SJCRH30 (cell line): Measurements from ENCODE around the gene LTBP1. TPM values are rescaled to one million over a fixed set of nuclear protein-coding genes. Genes with fewer than 3 reads are reported as not detected.

Experiments
- DNase-seq, 2 experiments: peaks; one replicate each; pipeline ENCODE4 v3.0.0-alpha.2; 2015 to 2020
- H3K27ac ChIP-seq: fragments of 250-450 bp; sonication (Bioruptor Pico); 2 replicates; pipeline ENCODE4 v1.5.1; 2020; ENCODE audit warnings: mild to moderate bottlenecking, moderate library complexity
- H3K27me3 ChIP-seq: fragments of 250-450 bp; sonication (Bioruptor Pico); 2 replicates; pipeline ENCODE4 v1.5.1; 2020; ENCODE audit warnings: mild to moderate bottlenecking, moderate library complexity
- H3K36me3 ChIP-seq: fragments of 250-450 bp; sonication (Bioruptor Pico); 2 replicates; pipeline ENCODE4 v1.5.1; 2020; ENCODE audit warnings: mild to moderate bottlenecking, moderate library complexity
- H3K4me1 ChIP-seq: fragments of 250-450 bp; sonication (Bioruptor Pico); 2 replicates; pipeline ENCODE4 v1.5.1; 2020; ENCODE audit warnings: mild to moderate bottlenecking, moderate library complexity
- H3K4me3 ChIP-seq: fragments of 250-450 bp; sonication (Bioruptor Pico); 2 replicates; pipeline ENCODE4 v1.5.1; 2020; ENCODE audit warnings: mild to moderate bottlenecking, moderate library complexity
- H3K9me3 ChIP-seq: fragments of 250-450 bp; sonication (Bioruptor Pico); replicated peaks from 2 replicates; pipeline ENCODE4 v1.5.1; 2020; ENCODE audit warnings: mild to moderate bottlenecking, moderate library complexity
- total RNA-seq: library from RNA; depleted of rRNA; stranded (reverse); fragments of >200 nt; shearing (Covaris generic); gene quantifications from 2 replicates; pipeline ENCODE4 v1.2.3, GENCODE V29; 2014

Gene LTBP1
- total RNA-seq, 1 experiment from 2014 or later = 63.1 TPM

DNA sequence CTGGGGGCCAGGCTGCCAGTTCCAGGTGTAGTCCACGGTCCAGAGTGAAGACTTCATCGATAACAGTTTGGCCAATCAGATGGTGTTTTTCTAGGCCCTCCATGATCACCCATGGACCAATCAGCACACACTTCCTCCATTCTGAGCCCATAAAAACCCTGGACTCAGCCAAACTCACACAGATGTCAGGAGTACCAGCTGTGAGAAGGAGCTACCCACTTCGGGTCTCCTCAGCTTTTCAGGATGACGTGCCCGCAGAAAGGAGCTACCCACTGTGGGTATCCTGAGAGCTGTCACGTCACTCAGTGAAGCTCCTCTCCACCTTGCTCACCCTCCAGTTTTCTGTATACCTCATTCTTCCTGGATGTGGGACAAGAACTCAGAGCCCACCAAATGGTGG is 319.7 kb downstream of the LTBP1 start:
- Histone ChIP-seq H3K27me3 (no peaks in the 10 kb centered on the region), H3K36me3 (peaks cover 20% of the 10 kb centered on the region), H3K9me3 (no peaks in the 10 kb centered on the region), H3K27ac (no peak overlapping the region), H3K4me1 (no peaks in the 10 kb centered on the region), H3K4me3 (no peak overlapping the region)
- DNase-seq = no peak

GRCh38 chr2:33267043-33267442 is 320.3 kb downstream of the LTBP1 start:
- Histone ChIP-seq H3K4me1 (no peaks in the 10 kb centered on the region), H3K4me3 (no peak overlapping the region), H3K36me3 (peaks cover 20% of the 10 kb centered on the region), H3K27ac (no peak overlapping the region), H3K9me3 (no peaks in the 10 kb centered on the region), H3K27me3 (no peaks in the 10 kb centered on the region)
- DNase-seq = no peak

DNA sequence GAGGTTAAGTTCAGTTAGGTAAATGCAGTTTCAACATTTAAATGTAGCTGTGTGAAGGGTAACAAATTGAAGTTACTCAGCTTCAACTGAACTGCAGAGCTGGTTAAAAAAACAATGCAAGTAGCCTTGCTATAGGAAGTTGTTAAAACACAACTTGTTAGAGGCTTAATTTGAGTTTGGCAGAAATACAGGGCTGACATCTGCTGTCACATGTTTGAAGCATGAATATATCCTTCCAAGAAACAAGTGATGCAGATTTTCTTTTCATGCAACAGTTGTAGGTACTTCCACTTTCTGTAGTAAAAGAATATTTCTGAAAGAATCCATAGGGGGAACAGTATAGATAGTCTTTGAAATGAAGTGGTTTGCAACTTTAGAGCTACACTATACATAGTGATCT is 321.0 kb downstream of the LTBP1 start:
- no peak for DNase-seq
- H3K27ac ChIP-seq = no peak overlapping the region
- no peaks in the 10 kb centered on the region for H3K4me1 ChIP-seq
- peaks cover 20% of the 10 kb centered on the region for H3K36me3 ChIP-seq
- no peaks in the 10 kb centered on the region for H3K27me3 ChIP-seq
- H3K9me3 ChIP-seq = no peaks in the 10 kb centered on the region
- no peak overlapping the region for H3K4me3 ChIP-seq

DNA sequence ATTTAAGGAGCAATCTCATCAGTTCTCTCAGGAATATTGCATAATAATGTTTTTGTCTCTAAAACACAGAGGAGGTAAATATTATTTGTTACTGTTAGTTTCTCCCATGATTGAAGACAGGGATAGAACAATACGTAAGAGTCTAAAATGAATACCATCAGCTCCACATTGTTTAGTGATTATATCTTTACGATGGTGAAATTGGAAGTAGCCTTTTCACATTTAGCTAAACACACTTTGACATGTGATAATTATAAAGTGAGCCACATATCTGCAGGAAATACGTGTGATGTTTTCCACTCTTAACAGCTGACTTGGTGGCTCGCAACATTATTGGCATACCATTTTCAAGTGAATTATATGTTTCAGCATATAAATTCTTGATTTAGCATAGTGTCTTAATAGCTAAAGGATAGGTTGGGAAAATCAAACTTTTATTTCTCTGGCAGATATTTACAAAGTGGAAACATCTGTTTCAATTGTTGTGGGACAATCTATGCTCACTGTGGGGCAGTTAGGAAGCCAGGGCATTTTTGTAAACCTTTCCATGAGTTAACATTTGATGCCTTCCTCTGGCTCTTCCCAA is 321.6 kb downstream of the LTBP1 start:
- Histone ChIP-seq H3K27me3 (no peaks in the 10 kb centered on the region), H3K4me1 (no peaks in the 10 kb centered on the region), H3K4me3 (no peak overlapping the region), H3K27ac (no peak overlapping the region), H3K9me3 (no peaks in the 10 kb centered on the region), H3K36me3 (peaks cover 16% of the 10 kb centered on the region)
- DNase-seq = no peak

DNA sequence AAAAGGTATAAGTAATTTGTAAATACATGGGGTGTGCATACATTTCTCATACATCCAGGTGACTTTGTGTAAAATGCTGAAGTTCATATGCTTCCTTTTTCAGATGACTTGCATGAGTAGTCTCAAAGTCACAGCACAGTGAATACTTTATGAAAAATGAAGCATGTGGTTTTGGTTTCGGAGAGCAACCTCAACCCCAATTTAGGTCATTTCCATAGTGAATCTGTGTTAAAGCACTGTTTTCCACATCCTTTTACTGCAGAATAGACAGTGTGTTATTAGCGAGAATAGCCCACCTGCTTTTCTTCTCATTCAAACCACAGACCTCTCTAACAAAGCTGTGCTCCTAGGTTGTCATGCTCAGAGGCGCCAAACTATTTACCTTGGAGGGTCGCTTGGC is 325.2 kb downstream of the LTBP1 start:
- H3K27me3 ChIP-seq = no peaks in the 10 kb centered on the region
- no peaks in the 10 kb centered on the region for H3K9me3 ChIP-seq
- no peak overlapping the region for H3K4me3 ChIP-seq
- H3K36me3 ChIP-seq = peaks cover 5% of the 10 kb centered on the region; the same call in 1 of the 2 replicates
- no peak for DNase-seq
- no peaks in the 10 kb centered on the region for H3K4me1 ChIP-seq
- H3K27ac ChIP-seq = no peak overlapping the region

DNA sequence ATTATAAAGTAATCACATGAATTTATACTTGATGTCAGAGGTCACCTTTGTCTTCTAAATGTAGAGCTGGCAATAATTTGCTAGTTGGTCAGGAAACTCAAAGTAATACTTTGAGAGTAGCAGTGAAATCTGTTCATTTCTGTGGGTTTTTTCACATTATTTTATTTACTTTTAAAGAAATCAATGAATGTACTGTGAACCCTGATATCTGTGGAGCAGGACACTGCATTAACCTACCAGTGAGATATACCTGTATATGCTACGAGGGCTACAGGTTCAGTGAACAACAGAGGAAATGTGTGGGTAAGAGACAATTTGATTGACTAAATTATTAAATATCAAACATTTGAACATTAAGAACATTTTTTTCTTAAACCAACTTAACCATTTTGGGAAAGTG is 326.7 kb downstream of the LTBP1 start:
- no peaks in the 10 kb centered on the region for H3K27me3 ChIP-seq
- H3K36me3 ChIP-seq = peaks cover 5% of the 10 kb centered on the region; the same call in 1 of the 2 replicates
- H3K9me3 ChIP-seq = no peaks in the 10 kb centered on the region
- H3K27ac ChIP-seq = no peak overlapping the region
- no peak for DNase-seq
- H3K4me3 ChIP-seq = no peak overlapping the region
- H3K4me1 ChIP-seq = no peaks in the 10 kb centered on the region

DNA sequence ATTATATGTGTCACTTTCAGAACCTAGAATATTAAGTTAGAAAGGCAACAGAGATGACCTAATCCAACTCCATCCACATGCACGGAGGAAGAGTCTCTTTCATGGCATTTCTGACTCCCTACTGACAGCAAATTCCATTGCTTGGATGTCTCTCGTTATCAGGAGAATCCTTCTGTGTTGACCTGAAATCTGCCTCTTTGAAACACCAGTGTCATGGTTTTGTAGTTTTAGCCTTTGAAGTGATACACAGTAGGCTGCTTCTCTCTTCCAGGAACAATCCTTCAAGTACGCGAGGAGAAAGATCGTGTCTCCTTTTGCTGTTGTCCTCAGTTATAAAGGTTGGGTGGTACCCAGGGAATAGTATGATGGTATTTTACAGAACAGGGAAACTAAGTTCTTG is 327.8 kb downstream of the LTBP1 start:
- H3K27ac ChIP-seq = no peak overlapping the region

GRCh38 chr2:33275689-33276444 is 329.1 kb downstream of the LTBP1 start:
- no peak for DNase-seq
- Histone ChIP-seq H3K9me3 (no peaks in the 10 kb centered on the region), H3K27me3 (no peaks in the 10 kb centered on the region), H3K4me1 (no peaks in the 10 kb centered on the region), H3K36me3 (peaks cover 10% of the 10 kb centered on the region; the same call in 1 of the 2 replicates), H3K4me3 (no peak overlapping the region), H3K27ac (no peak overlapping the region)

More for the DNA sequence above, 327.8 kb downstream of the LTBP1 start:
- Histone ChIP-seq H3K9me3 (no peaks in the 10 kb centered on the region), H3K36me3 (peaks cover 5% of the 10 kb centered on the region; the same call in 1 of the 2 replicates), H3K4me3 (no peak overlapping the region), H3K4me1 (no peaks in the 10 kb centered on the region), H3K27me3 (no peaks in the 10 kb centered on the region)
- DNase-seq = no peak

DNA sequence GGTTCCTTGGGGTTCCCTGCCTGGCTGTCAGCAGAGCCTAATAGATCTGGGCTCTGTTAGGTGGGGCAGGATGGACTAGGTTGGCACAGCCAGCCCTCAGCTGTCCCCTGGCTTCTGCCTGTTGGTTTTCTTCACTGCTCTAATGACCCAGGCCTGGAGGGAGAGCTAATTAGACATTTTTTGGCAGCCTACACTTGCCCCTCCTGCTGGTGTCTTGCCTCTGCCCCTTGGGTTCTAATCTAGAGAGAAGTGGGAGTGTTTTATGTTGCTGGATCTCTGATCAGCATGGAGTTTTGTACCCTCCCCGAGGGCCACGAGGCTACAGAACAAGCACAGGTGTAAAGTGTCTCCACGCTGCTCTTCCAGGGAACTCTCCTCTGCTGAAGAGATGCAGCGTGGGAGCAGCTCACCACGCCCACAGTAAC is 330.3 kb downstream of the LTBP1 start:
- DNase-seq = no peak
- Histone ChIP-seq H3K4me3 (no peak overlapping the region), H3K36me3 (peaks cover 10% of the 10 kb centered on the region; the same call in 1 of the 2 replicates), H3K9me3 (no peaks in the 10 kb centered on the region), H3K27me3 (no peaks in the 10 kb centered on the region), H3K27ac (no peak overlapping the region), H3K4me1 (no peaks in the 10 kb centered on the region)

DNA sequence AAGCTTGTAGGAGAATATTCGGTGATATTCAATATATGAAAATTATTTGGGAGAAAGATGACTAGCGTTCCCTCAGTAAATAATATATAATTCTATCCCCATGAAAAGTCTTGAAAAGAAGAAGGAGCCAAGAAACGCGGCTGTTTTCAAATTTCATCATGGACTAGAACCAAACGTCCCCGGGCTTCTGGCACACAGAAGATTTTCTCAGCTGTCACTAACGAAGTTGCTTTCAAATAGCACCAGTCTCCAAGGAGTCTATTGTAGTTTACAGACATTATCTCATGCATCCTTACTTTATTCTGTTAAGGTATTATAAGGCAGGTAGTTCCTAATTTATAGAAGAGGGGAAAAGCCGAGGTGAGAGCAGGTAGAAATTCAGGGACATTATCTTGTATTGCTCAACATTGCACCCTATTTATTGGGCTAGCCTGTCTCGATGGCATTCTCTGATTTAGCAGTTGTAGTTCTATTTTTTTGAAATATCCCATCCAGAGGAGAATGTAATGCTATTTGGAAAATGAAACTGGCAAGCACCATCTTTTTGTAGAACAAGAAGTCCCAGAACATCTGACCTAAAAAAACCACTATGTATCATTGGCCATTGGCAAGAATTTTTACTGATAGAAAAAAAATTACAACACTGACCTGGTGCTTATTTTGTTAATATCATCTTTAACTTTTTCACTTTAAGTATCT is 331.6 kb downstream of the LTBP1 start:
- Histone ChIP-seq H3K27me3 (no peaks in the 10 kb centered on the region), H3K9me3 (no peaks in the 10 kb centered on the region), H3K4me1 (no peaks in the 10 kb centered on the region), H3K4me3 (no peak overlapping the region), H3K36me3 (peaks cover 10% of the 10 kb centered on the region; the same call in 1 of the 2 replicates), H3K27ac (no peak overlapping the region)
- DNase-seq = no peak

DNA sequence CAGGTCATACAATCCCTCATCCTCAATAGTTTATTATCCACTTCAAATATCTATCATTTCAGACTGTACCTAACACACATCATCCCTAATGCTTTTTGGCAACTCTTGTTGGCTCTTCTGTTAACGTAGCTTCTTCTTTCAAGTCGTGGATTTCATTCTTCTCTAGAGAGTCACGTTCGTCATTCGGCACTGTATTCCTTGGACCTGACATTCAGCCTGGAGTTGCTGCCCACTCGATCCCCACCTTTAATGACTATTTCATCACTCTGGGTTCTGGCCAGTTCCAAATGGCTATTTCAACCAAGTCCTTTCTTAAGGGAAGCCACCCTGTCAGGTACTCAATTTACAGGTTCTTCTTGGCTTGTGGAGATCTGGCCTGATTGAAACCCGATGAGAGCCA is 337.5 kb downstream of the LTBP1 start:
- no peak overlapping the region for H3K27ac ChIP-seq
- no peaks in the 10 kb centered on the region for H3K27me3 ChIP-seq
- H3K9me3 ChIP-seq = no peaks in the 10 kb centered on the region
- H3K4me1 ChIP-seq = no peaks in the 10 kb centered on the region
- H3K36me3 ChIP-seq = peaks cover 16% of the 10 kb centered on the region
- H3K4me3 ChIP-seq = no peak overlapping the region
- no peak for DNase-seq

GRCh38 chr2:33287507-33288005 is 340.8 kb downstream of the LTBP1 start:
- H3K9me3 ChIP-seq = no peaks in the 10 kb centered on the region
- no peak for DNase-seq
- H3K4me1 ChIP-seq = peaks cover 20% of the 10 kb centered on the region
- no peak overlapping the region for H3K4me3 ChIP-seq
- no peak overlapping the region for H3K27ac ChIP-seq
- no peaks in the 10 kb centered on the region for H3K27me3 ChIP-seq
- H3K36me3 ChIP-seq = peaks cover 11% of the 10 kb centered on the region

- Histone ChIP-seq H3K4me1 (peaks cover 20% of the 10 kb centered on the region), H3K27me3 (no peaks in the 10 kb centered on the region), H3K36me3 (peaks cover 11% of the 10 kb centered on the region), H3K4me3 (no peak overlapping the region), H3K9me3 (no peaks in the 10 kb centered on the region), H3K27ac (no peak overlapping the region)
- no peak for DNase-seq
These were observed 341.3 kb downstream of the LTBP1 start for GRCh38 chr2:33288011-33288410.

GRCh38 chr2:33289961-33290360 is 343.2 kb downstream of the LTBP1 start:
- no peak for DNase-seq
- no peak overlapping the region for H3K27ac ChIP-seq
- peaks cover 12% of the 10 kb centered on the region for H3K36me3 ChIP-seq
- no peak overlapping the region for H3K4me3 ChIP-seq
- H3K9me3 ChIP-seq = no peaks in the 10 kb centered on the region
- no peaks in the 10 kb centered on the region for H3K27me3 ChIP-seq
- peaks cover 20% of the 10 kb centered on the region for H3K4me1 ChIP-seq
